H1 (cell line): ENCODE results near the gene LTO1.

Source experiments
- ASH2L ChIP-seq: fragments of 200-600, 300-600 bp; sonication (generic); IDR thresholded peaks from one replicate; pipeline ENCODE4 v1.7.1; 2017; ENCODE audit warnings: low read length
- BCL11A ChIP-seq, 2 experiments: IDR thresholded peaks; one replicate each; pipeline ENCODE4 v1.6.1; 2011; ENCODE audit warnings: low read depth in 2 of 2, low read length in 2 of 2, mild to moderate bottlenecking in 2 of 2
- CEBPB ChIP-seq: IDR thresholded peaks from 2 replicates; pipeline ENCODE4 v1.6.1; 2012; ENCODE audit warnings: low read depth, low read length
- CTCF ChIP-seq, 3 experiments: IDR thresholded peaks; 1 replicate in 2 of 3; 2 replicates in 1 of 3; pipeline versions ENCODE4 v1.5.1 to v1.6.1; 2011; ENCODE audit warnings: low read length in 3 of 3, mild to moderate bottlenecking in 3 of 3, inconsistent platforms in 2 of 3, low read depth in 1 of 3, moderate library complexity in 1 of 3; ENCODE audit not compliant: insufficient read depth in 1 of 3; ENCODE audit errors: control extremely low read depth in 1 of 3
- EP300 ChIP-seq, 2 experiments: IDR thresholded peaks; 1 replicate in 1 of 2; 2 replicates in 1 of 2; pipeline ENCODE4 v1.6.1; 2011 to 2012; ENCODE audit warnings: low read depth in 2 of 2, low read length in 2 of 2, mild to moderate bottlenecking in 2 of 2, borderline replicate concordance in 1 of 2, inconsistent platforms in 1 of 2, moderate library complexity in 1 of 2
- FOSL1 ChIP-seq: IDR thresholded peaks from 2 replicates; pipeline ENCODE4 v1.6.1; 2011; ENCODE audit warnings: mild to moderate bottlenecking, low read depth, low read length, moderate library complexity; ENCODE audit not compliant: insufficient read depth
- JUN ChIP-seq: IDR thresholded peaks from 2 replicates; pipeline ENCODE4 v1.6.1; 2011; ENCODE audit warnings: low read depth, mild to moderate bottlenecking, improper control_type of control experiment, low read length
- NANOG ChIP-seq: IDR thresholded peaks from 2 replicates; pipeline ENCODE4 v1.6.1; 2011; ENCODE audit warnings: low read length, low read depth, mild to moderate bottlenecking, inconsistent platforms; ENCODE audit not compliant: insufficient read depth, poor library complexity, severe bottlenecking
- RXRA ChIP-seq: IDR thresholded peaks from 2 replicates; pipeline ENCODE4 v1.6.1; 2011; ENCODE audit warnings: low read depth, mild to moderate bottlenecking, low read length, moderate library complexity; ENCODE audit not compliant: insufficient read depth
- SP2 ChIP-seq: IDR thresholded peaks from 2 replicates; pipeline ENCODE4 v1.6.1; 2012; ENCODE audit warnings: mild to moderate bottlenecking, low read length, inconsistent platforms
- TCF12 ChIP-seq: IDR thresholded peaks from 2 replicates; pipeline ENCODE4 v1.6.1; 2011; ENCODE audit warnings: low read depth, mild to moderate bottlenecking, low read length

GRCh38 chr11:69700278-69701140, 25.4 kb upstream of the LTO1 start:
- TF ChIP-seq TCF12 = peak; percentile 82
- no peak for TF ChIP-seq CTCF (IDR thresholded peaks at IDR 0.05; ENCODE audit: control extremely low read depth in 1 of 3, insufficient read depth in 1 of 3, low read depth in 1 of 3, low read length in 3 of 3)
- 0 out of 3 replicates have a peak, but pooled peaks of 1 of the 2 experiments have one; percentile 25 for TF ChIP-seq EP300 (IDR thresholded peaks at IDR 0.05; ENCODE audit: borderline replicate concordance in 1 of 2, low read depth in 2 of 2, low read length in 2 of 2)
- no peak for TF ChIP-seq CEBPB
- TF ChIP-seq RXRA = 0 out of 2 replicates have a peak, but pooled peaks have one; percentile 51
- TF ChIP-seq ASH2L = peak; percentile 86
- no peak for TF ChIP-seq SP2
- no peak for TF ChIP-seq BCL11A (IDR thresholded peaks at IDR 0.05; ENCODE audit: low read depth in 2 of 2, low read length in 2 of 2)
- TF ChIP-seq NANOG = peak; percentile 91
- TF ChIP-seq FOSL1 = no peak
- TF ChIP-seq JUN = no peak
